ENCODE data around the gene TOR1AIP2.

Gene TOR1AIP2

GRCh38 chr1:179820226-179820970 is 57.2 kb downstream of the TOR1AIP2 start:
- DNase-seq (ENCODE audit: low spot score): no peak
- H3K4me3 ChIP-seq: no peak overlapping the region
- TF ChIP-seq CTCF (IDR thresholded peaks at IDR 0.05): no peak
- no peak overlapping the region for H3K27ac ChIP-seq

GRCh38 chr1:179818743-179819173 is 58.8 kb downstream of the TOR1AIP2 start:
- Histone ChIP-seq H3K27ac (no peak overlapping the region), H3K4me3 (no peak overlapping the region)
- DNase-seq (ENCODE audit: low spot score): no peak
- no peak for TF ChIP-seq CTCF (IDR thresholded peaks at IDR 0.05)

- peak overlapping the region in 1 of 2 donors; percentile 16 for H3K27ac ChIP-seq
Observed at GRCh38 chr1:179818260-179818659, 59.3 kb downstream of the TOR1AIP2 start.

GRCh38 chr1:179817789-179818188 is 59.8 kb downstream of the TOR1AIP2 start:
- no peak for DNase-seq (ENCODE audit: low spot score)
- Histone ChIP-seq H3K27ac (peak overlapping the region in 1 of 2 donors; percentile 16), H3K4me3 (no peak overlapping the region)
- no peak for TF ChIP-seq CTCF (IDR thresholded peaks at IDR 0.05)

More at GRCh38 chr1:179818260-179818659, 59.3 kb downstream of the TOR1AIP2 start:
- TF ChIP-seq CTCF (IDR thresholded peaks at IDR 0.05): no peak
- no peak for DNase-seq (ENCODE audit: low spot score)
- no peak overlapping the region for H3K4me3 ChIP-seq

GRCh38 chr1:179817056-179817455 is 60.5 kb downstream of the TOR1AIP2 start:
- Histone ChIP-seq H3K4me3 (no peak overlapping the region), H3K27ac (no peak overlapping the region)
- no peak for TF ChIP-seq CTCF (IDR thresholded peaks at IDR 0.05)
- DNase-seq (ENCODE audit: low spot score): no peak

- TF ChIP-seq CTCF (IDR thresholded peaks at IDR 0.05): no peak
- DNase-seq (ENCODE audit: low spot score): no peak
- Histone ChIP-seq H3K27ac (peak overlapping the region in 1 of 2 donors; percentile 18), H3K4me3 (no peak overlapping the region)
Observed at GRCh38 chr1:179816196-179816960, 61.2 kb downstream of the TOR1AIP2 start.
